OCI-LY7 (cell line): ENCODE results near the gene SNAPC5. TPM values are rescaled to one million over a fixed set of nuclear protein-coding genes. Genes with fewer than 3 reads are reported as not detected.
A peak's percentile ranks its signal among the peaks of the same experiment; 100 is the strongest.

ENCODE experiments used
- Bru-seq: library from RNA; stranded (reverse); fragments of 400-500 nt; gene quantifications from one replicate; lab custom pipeline; 2021; lab: Mats Ljungman, UMichigan
- BruChase-seq, 2 experiments: library from RNA; stranded (reverse); fragments of 400-500 nt; gene quantifications; one replicate each; lab custom pipeline; 2021; lab: Mats Ljungman, UMichigan
- BruUV-seq: library from RNA; stranded (reverse); fragments of 400-500 nt; replicated peaks from 2 replicates; lab custom pipeline; 2021; lab: Mats Ljungman, UMichigan
- CTCF ChIA-PET: fragments of 300-600 bp; sonication (Branson Sonifier 250); formaldehyde crosslinking; loops from one replicate; lab custom pipeline; 2022; ENCODE audit warnings: antibody characterized with exemption; ENCODE audit not compliant: unreplicated experiment; lab: Charles Lee
- POLR2A ChIA-PET: fragments of 300-600 bp; sonication (Branson Sonifier 250); formaldehyde crosslinking; loops from one replicate; lab custom pipeline; 2022; ENCODE audit warnings: antibody characterized with exemption; lab: Charles Lee
- DNase-seq: peaks from one replicate; pipeline ENCODE4 v3.0.0-alpha.2; 2015; ENCODE audit warnings: low spot score
- H2AFZ ChIP-seq: fragments of 200-600 bp; sonication (generic), shearing (Covaris generic); 2 replicates; pipeline ENCODE4 v1.6.1; 2014; ENCODE audit warnings: mild to moderate bottlenecking, antibody characterized with exemption, low read length, moderate library complexity
- H3K27ac ChIP-seq: fragments of 200-600 bp; sonication (generic); 2 replicates; pipeline ENCODE4 v1.5.1; 2014; ENCODE audit warnings: mixed run types, low read depth, mild to moderate bottlenecking, moderate library complexity, low read length, inconsistent platforms; ENCODE audit not compliant: poor library complexity, severe bottlenecking
- H3K36me3 ChIP-seq: fragments of 200-600 bp; sonication (generic); 2 replicates; pipeline ENCODE4 v1.6.1; 2014; ENCODE audit warnings: mild to moderate bottlenecking, antibody characterized with exemption, low read length, moderate library complexity, mixed read lengths; ENCODE audit not compliant: insufficient read depth
- H3K4me1 ChIP-seq: fragments of 200-600 bp; sonication (generic); 2 replicates; pipeline ENCODE4 v1.5.1; 2014; ENCODE audit warnings: mild to moderate bottlenecking, low read length; ENCODE audit not compliant: insufficient read depth, poor library complexity, severe bottlenecking
- H3K4me2 ChIP-seq: fragments of 200-600 bp; sonication (generic); 2 replicates; pipeline ENCODE4 v1.6.1; 2014; ENCODE audit warnings: mild to moderate bottlenecking, low read length
- H3K4me3 ChIP-seq: fragments of 200-600 bp; sonication (generic); 2 replicates; pipeline ENCODE4 v1.5.1; 2014; ENCODE audit warnings: mild to moderate bottlenecking, low read depth, low read length; ENCODE audit not compliant: poor library complexity, severe bottlenecking
- H3K79me2 ChIP-seq: fragments of 200-600 bp; sonication (generic); 2 replicates; pipeline ENCODE4 v1.6.1; 2016; ENCODE audit warnings: low read depth, mild to moderate bottlenecking, low read length, moderate library complexity, mixed read lengths; ENCODE audit not compliant: insufficient read depth
- H3K9me2 ChIP-seq: fragments of 200-600 bp; sonication (generic); 2 replicates; pipeline ENCODE4 v1.6.1; 2016; ENCODE audit warnings: mild to moderate bottlenecking, low read length, mixed read lengths; ENCODE audit not compliant: insufficient read depth
- H3K9me3 ChIP-seq: fragments of 200-600 bp; sonication (generic); 2 replicates; pipeline ENCODE4 v1.6.1; 2014; ENCODE audit warnings: mild to moderate bottlenecking, mixed run types, low read length, mixed read lengths
- H4K20me1 ChIP-seq: fragments of 200-600 bp; sonication (generic); 2 replicates; pipeline ENCODE4 v1.6.1; 2014; ENCODE audit warnings: mild to moderate bottlenecking, antibody characterized with exemption, low read length, moderate library complexity, mixed read lengths; ENCODE audit not compliant: insufficient read depth
- EZH2phosphoT487 ChIP-seq: fragments of 200-600 bp; sonication (generic); IDR thresholded peaks from 2 replicates; pipeline ENCODE4 v1.6.1; 2018; ENCODE audit warnings: low read depth, borderline replicate concordance, mild to moderate bottlenecking, mixed run types, antibody characterized with exemption, low read length, moderate library complexity, mixed read lengths
- intact Hi-C: fragments of 100-400 bp; cut with micrococcal nuclease; formaldehyde crosslinking; loops from one replicate; pipeline ENCODE4 v1.10.0; 2022; ENCODE audit not compliant: unreplicated experiment
- long read RNA-seq: library from polyadenylated mRNA; stranded (forward); transcript quantifications from one replicate; pipeline ENCODE4 v2.0.0, GENCODE V29; 2022
- total RNA-seq, 2 experiments: library from RNA; depleted of rRNA in 1 of 2; stranded (reverse); fragments of >200 nt in 1 of 2; shearing (Covaris generic) in 1 of 2; gene quantifications; 2 replicates each; pipeline ENCODE4 v1.2.3, GENCODE V29; 2014 to 2022
- TF ChIP-seq, protein P1 (sequence below): fragments of 200-600 bp; sonication (generic); conservative IDR thresholded peaks from 2 replicates; pipeline ENCODE4 v1.5.1; 2014; ENCODE audit warnings: mild to moderate bottlenecking, antibody characterized with exemption, low read length, moderate library complexity, mixed read lengths

Gene SNAPC5
- 30.7 and 32.6 TPM in 2 replicates for total RNA-seq (2014; rRNA removed; shearing (Covaris generic))
- 25.7 and 26.5 TPM in 2 replicates for total RNA-seq (2022)
- Bru-seq, nascent RNA = percentile 85 among the genes with signal in this experiment
- percentile 74 among the genes with signal in this experiment for BruChase-seq, experiment 1, labeled RNA remaining after a 6-hour chase
- percentile 77 among the genes with signal in this experiment for BruChase-seq, experiment 2, labeled RNA remaining after a 2-hour chase
- long read RNA-seq, transcript SNAPC5-205 (4 exons, 920 nt) = minor isoform, 11 of 49 reads
- long read RNA-seq, transcript SNAPC5-202 (3 exons, 1,002 nt) = major isoform, 36 of 49 reads
- long read RNA-seq, partial matches to known transcripts = 1 of 49 reads
- long read RNA-seq, other reads (novel, unspliced or antisense) = 0 of 49 reads

- H3K4me2 ChIP-seq = peak within 1 kb of the TSS; percentile 82
- H3K4me1 ChIP-seq = peaks cover 55% of the 10 kb centered on the region
- H4K20me1 ChIP-seq = peaks cover 26% of the 10 kb centered on the region
- peaks cover 43% of the 10 kb centered on the region for H3K79me2 ChIP-seq
- TF ChIP-seq EZH2phosphoT487 = no peak
- TF ChIP-seq, protein P1, sequence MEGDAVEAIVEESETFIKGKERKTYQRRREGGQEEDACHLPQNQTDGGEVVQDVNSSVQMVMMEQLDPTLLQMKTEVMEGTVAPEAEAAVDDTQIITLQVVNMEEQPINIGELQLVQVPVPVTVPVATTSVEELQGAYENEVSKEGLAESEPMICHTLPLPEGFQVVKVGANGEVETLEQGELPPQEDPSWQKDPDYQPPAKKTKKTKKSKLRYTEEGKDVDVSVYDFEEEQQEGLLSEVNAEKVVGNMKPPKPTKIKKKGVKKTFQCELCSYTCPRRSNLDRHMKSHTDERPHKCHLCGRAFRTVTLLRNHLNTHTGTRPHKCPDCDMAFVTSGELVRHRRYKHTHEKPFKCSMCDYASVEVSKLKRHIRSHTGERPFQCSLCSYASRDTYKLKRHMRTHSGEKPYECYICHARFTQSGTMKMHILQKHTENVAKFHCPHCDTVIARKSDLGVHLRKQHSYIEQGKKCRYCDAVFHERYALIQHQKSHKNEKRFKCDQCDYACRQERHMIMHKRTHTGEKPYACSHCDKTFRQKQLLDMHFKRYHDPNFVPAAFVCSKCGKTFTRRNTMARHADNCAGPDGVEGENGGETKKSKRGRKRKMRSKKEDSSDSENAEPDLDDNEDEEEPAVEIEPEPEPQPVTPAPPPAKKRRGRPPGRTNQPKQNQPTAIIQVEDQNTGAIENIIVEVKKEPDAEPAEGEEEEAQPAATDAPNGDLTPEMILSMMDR = peak; percentile 99
- POLR2A ChIA-PET = interaction anchor here (0.6 to 1.1 kb wide), 2 partner anchors 204 to 1896 kb away, joined by 3 read pairs; no protein-coding TSS in a partner anchor
- no peak within 1 kb of the TSS for H2AFZ ChIP-seq
- peak within 1 kb of the TSS; percentile 87 for H3K4me3 ChIP-seq
- DNase-seq = peak; percentile 95
- CTCF ChIA-PET = interaction anchor here (0.6 kb wide), 1 partner anchor 641 kb away, joined by 3 read pairs; no protein-coding TSS in a partner anchor
- H3K36me3 ChIP-seq = peaks cover 98% of the 10 kb centered on the region
- H3K27ac ChIP-seq = peak within 1 kb of the TSS; percentile 85
- H3K9me2 ChIP-seq = no peaks in the 10 kb centered on the region
- no TSS peak for BruUV-seq
- intact Hi-C loops = loop anchor here (1.0 to 5.0 kb wide), 4 partner anchors 111 to 203 kb away; partner anchors contain the start of genes MAP2K1 and TIPIN
- H3K9me3 ChIP-seq = no peaks in the 10 kb centered on the region
Measured at GRCh38 chr15:66497502-66498455, at the start of gene SNAPC5. Gene SNAPC5 (minus strand): TSS chr15:66497762. CDS start chr15:66497731, 31 bp downstream.

GRCh38 chr15:66545255-66545654, 47.7 kb upstream of the SNAPC5 start:
- Histone ChIP-seq H3K4me2 (no peak overlapping the region), H3K9me2 (no peaks in the 10 kb centered on the region), H2AFZ (no peak overlapping the region), H3K79me2 (no peaks in the 10 kb centered on the region), H4K20me1 (no peaks in the 10 kb centered on the region), H3K4me1 (no peaks in the 10 kb centered on the region), H3K27ac (no peak overlapping the region), H3K9me3 (no peaks in the 10 kb centered on the region), H3K4me3 (no peak overlapping the region), H3K36me3 (peaks cover 73% of the 10 kb centered on the region)
- intact Hi-C loops = no loop called here
- BruUV-seq = no TSS peak
- CTCF ChIA-PET = no interaction called here
- POLR2A ChIA-PET = no interaction called here
- DNase-seq = no peak
- TF ChIP-seq, protein P1 = no peak
- no peak for TF ChIP-seq EZH2phosphoT487
